Activated effector memory CD4-positive, alpha-beta T cell treated with Interleukin-2 at 50 U/mL for 16 hours (primary cell): ENCODE results near the gene PRCD.
"Not testable (repeated sequence)": the region's sequence is repeated elsewhere in the genome, so short reads cannot be mapped to it uniquely, and the experiment has no call there.

ENCODE experiments used
- DNase-seq: peaks from one replicate; pipeline ENCODE4 v3.0.0-alpha.2; 2020

The PRCD gene

GRCh38 chr17:76528528-76529223, 11.2 kb upstream of the PRCD start:
- no peak for DNase-seq

GRCh38 chr17:76529224-76530094, 10.4 kb upstream of the PRCD start:
- DNase-seq = no peak

- DNase-seq = no peak
Measured at GRCh38 chr17:76530095-76530723, 9.6 kb upstream of the PRCD start.

- no peak for DNase-seq
Measured at GRCh38 chr17:76530811-76531485, 8.9 kb upstream of the PRCD start.

GRCh38 chr17:76531486-76532038, 8.3 kb upstream of the PRCD start:
- DNase-seq = no peak

GRCh38 chr17:76532072-76532651, 7.7 kb upstream of the PRCD start:
- DNase-seq = no peak

GRCh38 chr17:76533640-76534359, 6.0 kb upstream of the PRCD start:
- DNase-seq = not testable (repeated sequence)

- no peak for DNase-seq
Measured at GRCh38 chr17:76534831-76535732, 4.8 kb upstream of the PRCD start.

- DNase-seq = no peak
Measured at GRCh38 chr17:76535788-76536510, 3.9 kb upstream of the PRCD start.

- no peak for DNase-seq
Measured at GRCh38 chr17:76536511-76537287, 3.1 kb upstream of the PRCD start.

- DNase-seq = no peak
Measured at GRCh38 chr17:76537288-76537577, 2.6 kb upstream of the PRCD start.

GRCh38 chr17:76537578-76538280, 2.1 kb upstream of the PRCD start, which contains the start of gene CYGB:
Gene CYGB (minus strand): TSS chr17:76537709. CDS start chr17:76537542, 167 bp downstream.
- no peak for DNase-seq

- DNase-seq = no peak
Measured at GRCh38 chr17:76538281-76538931, 1.4 kb upstream of the PRCD start.

- DNase-seq = no peak
Measured at GRCh38 chr17:76538941-76539570, 788 bp upstream of the PRCD start.

- no peak for DNase-seq
Measured at GRCh38 chr17:76540381-76541300, 797 bp downstream of the PRCD start.

- DNase-seq = no peak
Measured at GRCh38 chr17:76541739-76542454, 2.1 kb downstream of the PRCD start.
